GM12878 (cell line): ENCODE data around the gene XPO6.

Experiments
- BHLHE40 ChIP-seq, 2 experiments: fragments of 450-650 bp in 1 of 2; IDR thresholded peaks; 2 replicates each; pipeline ENCODE4 v1.6.1; 2011 to 2017; ENCODE audit warnings: low read depth in 2 of 2, borderline replicate concordance in 1 of 2, improper control_type of control experiment in 1 of 2, low read length in 1 of 2, mild to moderate bottlenecking in 1 of 2
- CBX5 ChIP-seq: sonication (generic); IDR thresholded peaks from 2 replicates; pipeline ENCODE4 v1.6.1; 2016; ENCODE audit warnings: low read depth, moderate library complexity, mild to moderate bottlenecking, inconsistent platforms
- CHD2 ChIP-seq: IDR thresholded peaks from 2 replicates; pipeline ENCODE4 v1.6.1; 2011; ENCODE audit warnings: low read depth, low read length, improper control_type of control experiment, borderline replicate concordance
- ESRRA ChIP-seq: IDR thresholded peaks from 2 replicates; pipeline ENCODE4 v1.6.1; 2012; ENCODE audit warnings: mild to moderate bottlenecking, low read length, improper control_type of control experiment
- FOXM1 ChIP-seq: IDR thresholded peaks from 2 replicates; pipeline ENCODE4 v1.6.1; 2012; ENCODE audit warnings: low read depth, mild to moderate bottlenecking, inconsistent platforms, low read length, moderate library complexity
- HDAC6 ChIP-seq: fragments of 200-600 bp; sonication (generic); IDR thresholded peaks from one replicate; pipeline ENCODE4 v1.8.0; 2017; ENCODE audit warnings: antibody characterized with exemption; ENCODE audit not compliant: unreplicated experiment
- POLR2A ChIP-seq: IDR thresholded peaks from 2 replicates; pipeline ENCODE4 v1.6.1; 2011; ENCODE audit warnings: low read depth, mild to moderate bottlenecking, low read length
- POLR2AphosphoS5 ChIP-seq: IDR thresholded peaks from 2 replicates; pipeline ENCODE4 v1.6.1; 2011; ENCODE audit warnings: mild to moderate bottlenecking, low read length, inconsistent platforms
- TF ChIP-seq, protein P1 (sequence below): IDR thresholded peaks from 2 replicates; pipeline ENCODE4 v1.6.1; 2011; ENCODE audit warnings: mild to moderate bottlenecking, low read depth, low read length, moderate library complexity; ENCODE audit not compliant: insufficient replicate concordance
- TF ChIP-seq, protein P2 (sequence below), 3 experiments: IDR thresholded peaks in 2 of 3; conservative IDR thresholded peaks in 1 of 3; 2 replicates each; pipeline ENCODE4 v1.5.1; 2011; ENCODE audit warnings: low read depth in 3 of 3, low read length in 3 of 3, mild to moderate bottlenecking in 3 of 3, control low read depth in 2 of 3, moderate library complexity in 2 of 3, inconsistent platforms in 1 of 3, mixed read lengths in 1 of 3; ENCODE audit not compliant: control insufficient read depth in 2 of 3, insufficient read depth in 1 of 3; ENCODE audit errors: extremely low read depth in 1 of 3
- TF ChIP-seq, protein P3 (sequence below): IDR thresholded peaks from 2 replicates; pipeline ENCODE4 v1.6.1; 2012; ENCODE audit warnings: low read depth, low read length, improper control_type of control experiment

DNA sequence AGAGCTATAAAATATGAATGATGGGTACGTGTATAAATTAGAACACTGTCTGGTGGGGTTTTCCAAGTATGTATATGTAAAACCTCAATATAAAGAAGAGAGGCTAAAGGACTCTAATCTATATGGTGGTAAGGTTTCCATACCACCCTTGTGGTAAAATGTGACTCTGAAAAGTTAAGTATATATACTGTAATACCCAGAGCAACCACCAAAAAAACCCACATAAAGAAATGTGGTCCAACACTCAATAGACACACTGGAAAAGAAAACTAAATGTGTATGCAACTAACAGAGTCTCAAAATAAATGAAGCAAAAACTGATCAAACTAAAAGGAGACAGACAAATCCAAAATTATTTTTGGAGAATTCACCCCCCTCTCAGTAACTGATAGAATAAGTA is 72.2 kb downstream of the XPO6 start:
- TF ChIP-seq, protein P1, sequence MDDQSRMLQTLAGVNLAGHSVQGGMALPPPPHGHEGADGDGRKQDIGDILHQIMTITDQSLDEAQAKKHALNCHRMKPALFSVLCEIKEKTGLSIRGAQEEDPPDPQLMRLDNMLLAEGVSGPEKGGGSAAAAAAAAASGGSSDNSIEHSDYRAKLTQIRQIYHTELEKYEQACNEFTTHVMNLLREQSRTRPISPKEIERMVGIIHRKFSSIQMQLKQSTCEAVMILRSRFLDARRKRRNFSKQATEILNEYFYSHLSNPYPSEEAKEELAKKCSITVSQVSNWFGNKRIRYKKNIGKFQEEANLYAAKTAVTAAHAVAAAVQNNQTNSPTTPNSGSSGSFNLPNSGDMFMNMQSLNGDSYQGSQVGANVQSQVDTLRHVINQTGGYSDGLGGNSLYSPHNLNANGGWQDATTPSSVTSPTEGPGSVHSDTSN: no peak
- TF ChIP-seq BHLHE40 (IDR thresholded peaks at IDR 0.05; ENCODE audit: borderline replicate concordance in 1 of 2, low read depth in 2 of 2, low read length in 1 of 2) (no peak), FOXM1 (no peak), HDAC6 (no peak), CHD2 (no peak), POLR2A (no peak), CBX5 (no peak), ESRRA (no peak), POLR2AphosphoS5 (no peak)
- TF ChIP-seq, protein P2, sequence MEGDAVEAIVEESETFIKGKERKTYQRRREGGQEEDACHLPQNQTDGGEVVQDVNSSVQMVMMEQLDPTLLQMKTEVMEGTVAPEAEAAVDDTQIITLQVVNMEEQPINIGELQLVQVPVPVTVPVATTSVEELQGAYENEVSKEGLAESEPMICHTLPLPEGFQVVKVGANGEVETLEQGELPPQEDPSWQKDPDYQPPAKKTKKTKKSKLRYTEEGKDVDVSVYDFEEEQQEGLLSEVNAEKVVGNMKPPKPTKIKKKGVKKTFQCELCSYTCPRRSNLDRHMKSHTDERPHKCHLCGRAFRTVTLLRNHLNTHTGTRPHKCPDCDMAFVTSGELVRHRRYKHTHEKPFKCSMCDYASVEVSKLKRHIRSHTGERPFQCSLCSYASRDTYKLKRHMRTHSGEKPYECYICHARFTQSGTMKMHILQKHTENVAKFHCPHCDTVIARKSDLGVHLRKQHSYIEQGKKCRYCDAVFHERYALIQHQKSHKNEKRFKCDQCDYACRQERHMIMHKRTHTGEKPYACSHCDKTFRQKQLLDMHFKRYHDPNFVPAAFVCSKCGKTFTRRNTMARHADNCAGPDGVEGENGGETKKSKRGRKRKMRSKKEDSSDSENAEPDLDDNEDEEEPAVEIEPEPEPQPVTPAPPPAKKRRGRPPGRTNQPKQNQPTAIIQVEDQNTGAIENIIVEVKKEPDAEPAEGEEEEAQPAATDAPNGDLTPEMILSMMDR (IDR thresholded peaks at IDR 0.05 in 2 of 3, conservative IDR thresholded peaks at IDR 0.05 in 1 of 3; ENCODE audit: control insufficient read depth in 2 of 3, extremely low read depth in 1 of 3, insufficient read depth in 1 of 3, low read depth in 3 of 3, low read length in 3 of 3): no peak
- TF ChIP-seq, protein P3, sequence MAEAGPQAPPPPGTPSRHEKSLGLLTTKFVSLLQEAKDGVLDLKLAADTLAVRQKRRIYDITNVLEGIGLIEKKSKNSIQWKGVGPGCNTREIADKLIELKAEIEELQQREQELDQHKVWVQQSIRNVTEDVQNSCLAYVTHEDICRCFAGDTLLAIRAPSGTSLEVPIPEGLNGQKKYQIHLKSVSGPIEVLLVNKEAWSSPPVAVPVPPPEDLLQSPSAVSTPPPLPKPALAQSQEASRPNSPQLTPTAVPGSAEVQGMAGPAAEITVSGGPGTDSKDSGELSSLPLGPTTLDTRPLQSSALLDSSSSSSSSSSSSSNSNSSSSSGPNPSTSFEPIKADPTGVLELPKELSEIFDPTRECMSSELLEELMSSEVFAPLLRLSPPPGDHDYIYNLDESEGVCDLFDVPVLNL: no peak
